Right kidney (tissue), 1 donor: ENCODE results near the gene ZNF792.
"Not testable (repeated sequence)": the region's sequence is repeated elsewhere in the genome, so short reads cannot be mapped to it uniquely, and the experiment has no call there.

ENCODE experiments used
- DNase-seq: peaks from one replicate; pipeline ENCODE4 v3.0.0-alpha.2; 2016

ZNF792 gene

DNA sequence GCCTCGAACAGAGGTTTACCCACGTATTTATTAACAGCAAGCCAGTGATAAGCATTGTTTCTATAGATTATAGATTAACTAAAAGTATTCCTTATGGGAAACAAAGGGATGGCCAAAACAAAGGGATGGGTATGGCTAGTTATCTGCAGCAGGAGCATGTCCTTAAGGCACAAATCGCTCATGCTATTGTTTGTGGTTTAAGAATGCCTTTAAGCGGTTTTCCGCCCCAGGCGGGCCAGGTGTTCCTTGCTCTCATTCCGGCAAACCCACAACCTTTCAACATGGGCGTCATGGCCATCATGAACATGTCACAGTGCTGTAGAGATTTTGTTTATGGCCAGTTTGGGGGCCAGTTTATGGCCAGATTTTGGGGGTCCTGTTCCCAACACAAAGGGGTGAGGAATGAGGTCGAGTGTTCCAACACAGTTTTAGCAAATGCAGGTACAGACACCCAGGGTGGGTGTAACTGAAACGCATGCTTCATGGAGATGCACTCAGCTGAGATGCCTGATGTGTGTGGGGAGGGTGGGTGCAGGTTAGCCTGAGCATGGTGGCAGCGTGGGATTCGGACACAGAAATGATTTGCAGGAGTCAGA is 6.3 kb upstream of the ZNF792 start:
- DNase-seq, result not testable (repeated sequence)

DNA sequence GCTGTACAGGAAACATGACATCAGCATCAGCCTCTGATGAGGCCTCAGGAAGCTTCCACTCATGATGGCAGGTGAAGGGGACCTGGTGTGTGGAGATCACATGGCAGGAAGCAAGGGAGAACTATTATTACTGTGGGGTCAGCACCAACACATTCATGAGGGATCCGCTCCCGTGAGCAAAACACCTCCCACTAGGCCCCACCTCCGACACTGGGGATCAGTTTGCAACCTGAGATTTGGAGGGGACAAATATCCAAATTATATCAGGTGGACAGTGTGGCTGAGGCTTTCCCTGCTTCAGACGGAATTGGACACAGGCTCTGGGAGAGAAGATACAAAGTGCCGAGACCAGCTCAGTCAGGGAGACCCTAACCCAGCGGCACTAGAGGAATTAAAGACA is 5.7 kb upstream of the ZNF792 start:
- DNase-seq, result no peak

DNA sequence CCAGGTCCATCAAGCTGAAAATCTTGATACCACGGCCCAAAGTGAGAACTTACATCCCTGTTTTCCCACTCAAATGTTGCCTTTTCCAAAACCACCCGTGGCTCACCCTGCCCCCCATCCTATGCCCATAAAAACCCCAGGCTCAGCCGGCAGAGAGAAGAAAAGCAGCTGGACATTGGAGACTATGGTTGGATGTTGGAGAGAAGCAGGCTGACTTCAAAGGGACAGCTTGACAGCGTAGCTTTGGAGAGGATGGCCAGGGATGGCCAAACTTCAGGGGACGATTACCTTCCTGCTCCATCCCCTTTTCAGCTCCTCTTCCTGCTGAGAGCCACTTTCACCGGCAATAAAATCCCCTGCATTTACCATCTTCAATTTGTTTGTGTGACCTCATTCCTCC is 3.5 kb upstream of the ZNF792 start:
- no peak for DNase-seq

DNA sequence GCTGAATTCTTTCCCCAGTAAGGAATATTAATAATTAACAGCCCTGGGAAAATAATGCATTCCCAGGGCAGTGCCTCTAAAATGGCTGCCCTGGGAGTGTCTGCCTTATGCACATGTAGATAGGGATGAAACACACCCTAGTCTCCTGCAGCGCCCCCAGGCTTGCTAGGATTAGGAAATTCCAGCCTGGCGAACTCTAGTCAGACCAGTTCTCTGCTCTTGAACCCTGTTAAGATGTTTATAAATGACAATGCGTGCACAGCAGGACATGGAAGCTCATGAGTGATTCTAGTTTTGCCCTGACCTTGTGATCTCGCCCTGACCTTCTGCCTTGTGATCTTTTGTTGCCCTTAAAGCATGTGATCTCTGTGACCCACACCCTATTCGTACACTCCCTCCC is 1.5 kb upstream of the ZNF792 start:
- not testable (repeated sequence) for DNase-seq

DNA sequence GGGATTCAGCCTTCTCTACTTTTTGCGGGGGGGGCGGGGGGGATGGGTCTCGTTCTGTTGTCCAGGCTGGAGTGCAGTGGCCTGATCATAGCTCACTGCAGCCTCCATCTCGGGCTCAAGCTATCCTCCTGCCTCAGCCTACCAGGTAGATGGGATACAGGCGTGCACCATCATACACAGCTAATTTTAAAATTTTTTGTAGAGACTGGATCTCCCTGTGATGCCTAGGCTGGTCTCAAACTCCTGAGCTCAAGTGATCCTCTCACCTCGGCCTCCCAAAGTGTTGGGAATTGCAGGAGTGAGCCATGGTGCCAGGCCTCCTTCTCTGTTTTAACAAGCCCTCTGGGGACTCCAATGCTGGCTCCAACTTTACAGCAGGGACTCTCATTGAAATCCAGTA is 569 bp upstream of the ZNF792 start:
- DNase-seq, result no peak

DNA sequence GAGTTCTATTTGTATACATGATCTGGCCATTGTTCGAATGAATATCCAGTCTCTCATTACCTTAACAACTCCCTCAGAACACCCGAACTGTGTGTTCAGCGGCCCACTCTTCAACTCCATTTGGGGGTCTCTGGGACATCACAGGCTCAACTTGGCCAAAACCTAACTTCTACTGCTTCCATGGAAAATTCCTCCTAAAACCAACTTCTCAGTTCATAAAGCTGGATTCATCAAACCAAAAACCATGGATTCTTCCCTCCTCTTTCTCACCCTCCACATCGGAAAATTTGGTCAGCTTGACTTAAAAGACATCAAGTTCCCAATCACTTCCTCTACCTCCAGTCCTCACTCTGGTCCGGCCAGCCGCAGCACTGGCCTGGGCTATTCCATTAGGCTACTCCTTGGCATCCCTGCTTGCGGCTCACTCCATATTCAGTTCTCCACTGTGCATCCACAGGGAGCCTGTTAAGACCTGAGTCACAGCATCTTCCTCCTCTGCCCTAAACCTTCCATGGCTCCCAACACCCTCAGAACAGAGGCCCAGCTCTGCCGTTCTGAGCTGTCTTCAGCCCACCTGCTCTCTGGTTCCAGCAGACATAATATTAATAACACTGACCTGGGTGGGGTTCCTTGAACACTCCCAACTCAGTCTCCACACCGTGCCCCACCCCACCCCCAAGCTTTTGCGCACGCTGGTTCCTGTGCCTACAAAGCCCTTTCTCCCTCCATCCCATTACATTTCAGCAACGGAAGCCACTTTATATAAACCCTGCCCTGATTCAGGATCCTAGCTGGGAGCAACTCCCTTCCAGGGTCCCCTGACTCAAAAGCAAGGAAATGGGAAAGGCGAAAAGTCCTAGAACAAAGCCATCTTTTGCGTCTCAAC is 1.1 kb downstream of the ZNF792 start:
- no peak for DNase-seq

DNA sequence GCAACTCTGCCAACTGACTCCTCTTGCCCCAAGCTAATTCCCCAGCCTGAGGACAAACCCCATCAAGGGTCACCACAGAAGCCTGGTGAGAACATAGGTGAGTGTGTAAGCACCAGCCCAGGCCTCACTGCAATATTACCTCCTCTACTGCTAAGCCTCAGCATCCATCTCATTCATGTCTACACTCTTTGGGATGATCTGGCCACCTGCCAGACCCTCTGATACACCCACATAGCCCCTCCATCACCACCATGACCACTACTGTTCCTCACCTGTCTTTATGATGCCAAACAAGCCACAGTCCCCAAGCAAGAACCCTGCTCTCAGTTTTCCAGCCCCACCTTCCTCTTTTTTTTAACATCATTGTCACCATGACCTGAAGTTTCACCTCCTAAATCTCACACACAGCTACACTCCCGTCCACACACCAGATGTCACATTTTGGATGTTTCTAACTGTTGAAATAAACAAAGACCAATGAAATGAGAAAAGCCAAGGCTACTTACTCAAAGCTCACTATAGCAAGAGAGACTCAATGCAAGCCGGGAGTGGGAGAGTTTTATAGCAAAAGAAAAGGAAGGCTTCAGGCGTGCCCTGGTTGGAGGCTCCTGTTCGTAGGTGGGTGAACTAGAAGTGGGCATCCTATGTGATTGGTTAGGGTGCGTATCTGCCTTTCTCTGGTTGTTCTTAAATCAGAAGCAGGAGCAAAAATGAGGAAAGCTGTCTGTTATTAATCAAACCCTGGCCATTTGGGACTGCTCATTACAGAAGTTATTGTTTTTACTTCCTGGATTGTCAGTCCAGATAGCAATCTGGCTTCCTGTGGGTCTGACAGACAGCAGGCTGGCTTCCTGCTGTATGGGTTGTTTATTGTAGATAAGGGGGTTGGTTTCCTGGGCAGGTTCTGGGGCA is 2.0 kb downstream of the ZNF792 start:
- no peak for DNase-seq

DNA sequence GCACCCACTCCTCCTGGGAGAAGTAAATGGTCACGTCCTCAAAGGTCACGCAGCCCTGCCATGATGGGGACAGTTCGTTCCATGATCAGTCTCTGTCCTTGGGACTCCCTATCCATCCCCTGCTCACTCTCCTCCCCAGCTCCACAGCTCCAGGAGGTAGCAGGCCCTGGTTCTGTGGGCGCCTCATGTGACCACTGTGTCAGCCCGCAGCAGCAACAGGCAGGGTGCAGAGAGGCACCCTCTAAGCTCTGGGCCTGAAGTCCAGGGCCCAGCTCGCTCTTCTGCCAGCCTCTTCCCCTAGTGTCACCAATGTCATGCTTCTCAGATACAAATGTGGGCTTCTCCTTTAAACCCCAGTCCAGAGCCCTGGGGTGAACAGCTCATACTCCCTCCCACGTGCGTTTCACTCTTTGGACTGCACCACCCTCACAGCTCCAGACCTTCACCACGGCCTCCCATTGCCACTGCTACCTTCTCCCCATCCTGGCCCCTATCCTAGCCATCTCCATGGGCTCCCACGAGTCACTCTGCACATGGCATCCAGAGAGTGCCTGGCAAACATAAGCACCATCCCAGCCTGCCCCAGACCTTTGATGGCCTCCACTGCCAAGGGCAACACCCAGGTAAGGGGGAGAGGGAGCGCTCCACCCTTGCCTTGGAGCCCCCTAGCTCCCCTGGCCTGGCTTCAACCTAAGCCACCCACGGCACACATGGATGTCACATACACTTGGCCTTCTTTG is 2.9 kb downstream of the ZNF792 start:
- DNase-seq, result no peak

DNA sequence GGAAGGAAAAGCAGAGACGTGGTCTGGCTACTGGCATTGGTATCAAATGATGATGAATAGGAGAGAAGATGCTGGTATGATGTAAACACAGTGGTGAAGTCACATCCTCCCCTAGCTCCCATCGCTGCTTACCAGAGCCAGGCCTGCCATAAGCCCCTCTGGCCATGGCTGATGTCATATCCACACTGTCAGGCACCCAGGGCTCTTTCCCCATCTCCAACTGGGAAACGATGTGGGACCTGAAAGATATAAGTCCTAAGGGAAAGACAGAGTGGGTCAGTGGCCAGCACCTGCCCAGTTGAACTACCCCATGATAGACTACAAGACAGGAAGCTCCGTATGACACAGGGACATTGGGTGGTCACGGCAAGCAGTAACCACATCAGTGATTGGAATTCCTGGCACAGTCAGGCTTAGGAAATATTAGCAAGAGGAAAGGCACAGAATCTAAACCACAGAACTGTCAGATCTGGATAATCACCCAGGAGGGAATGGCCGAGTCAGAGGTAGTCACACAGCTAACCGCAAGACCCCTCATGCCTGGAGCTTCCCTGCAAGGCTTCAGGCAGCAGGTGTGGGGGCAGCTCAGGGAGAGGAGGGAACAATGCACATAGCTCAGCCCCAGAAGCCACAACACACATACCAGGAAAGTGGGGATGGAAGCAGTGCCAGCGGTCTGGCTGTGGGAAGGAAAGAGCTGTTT is 3.8 kb downstream of the ZNF792 start:
- DNase-seq, result no peak

DNA sequence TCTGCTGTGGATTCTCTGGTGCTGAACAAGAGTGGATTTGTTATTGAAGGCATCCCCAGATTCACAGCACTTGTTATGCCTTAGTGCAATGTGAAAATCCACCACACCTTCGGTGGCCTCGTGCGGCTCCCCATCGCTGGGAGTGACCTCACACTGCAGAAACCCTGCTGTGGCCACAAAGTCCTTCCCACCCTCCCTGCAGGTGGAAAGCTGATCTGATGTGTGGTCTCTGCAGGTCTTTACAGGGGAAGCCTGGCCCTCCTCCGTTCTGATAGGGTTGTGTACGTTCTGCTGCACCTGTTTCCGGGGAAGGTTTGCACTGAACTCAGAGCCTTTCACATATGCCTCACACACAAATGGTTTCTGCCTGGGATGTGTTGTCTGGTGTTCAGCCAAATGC is 5.0 kb downstream of the ZNF792 start:
- DNase-seq, result no peak

DNA sequence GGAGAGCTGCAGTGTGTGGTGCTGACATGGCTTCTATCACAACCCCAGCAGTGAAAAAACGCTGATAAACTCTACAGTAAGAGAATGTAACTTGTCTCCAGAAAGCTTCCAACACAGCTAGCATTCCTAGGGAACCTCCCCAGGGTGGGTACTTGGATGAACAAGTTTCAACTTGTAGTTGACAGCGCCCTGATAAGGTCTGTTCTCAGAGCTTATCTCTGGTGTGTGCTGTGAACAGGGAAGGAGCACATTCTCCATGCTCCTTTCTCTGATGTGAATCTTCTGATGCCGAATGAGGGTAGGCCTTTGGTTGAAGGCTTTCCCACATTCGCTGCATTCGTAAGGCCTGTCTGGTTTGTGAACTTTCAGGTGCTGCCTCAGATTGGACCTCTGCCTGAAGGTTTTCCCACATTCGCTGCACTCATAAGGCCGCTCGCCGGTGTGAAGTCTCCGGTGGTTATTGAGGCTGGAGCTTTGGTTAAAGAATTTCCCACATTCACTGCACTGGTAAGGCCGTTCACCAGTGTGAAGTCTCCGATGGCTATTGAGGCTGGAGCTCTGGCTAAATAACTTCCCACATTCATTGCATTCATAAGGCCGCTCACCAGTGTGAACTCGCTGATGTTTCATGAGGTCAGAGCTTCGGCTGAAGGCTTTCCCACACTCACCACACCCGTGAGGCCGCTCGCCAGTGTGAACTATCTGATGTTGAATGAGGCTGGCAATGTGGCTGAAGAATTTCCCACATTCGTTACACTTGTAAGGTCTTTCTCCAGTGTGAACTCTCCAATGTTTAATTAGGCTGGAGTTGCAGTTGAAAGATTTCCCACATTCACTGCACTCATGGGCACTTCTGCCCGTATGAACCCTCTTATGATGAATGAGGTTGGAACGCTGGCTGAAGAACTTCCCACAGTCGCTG is 5.9 kb downstream of the ZNF792 start:
- no peak for DNase-seq

DNA sequence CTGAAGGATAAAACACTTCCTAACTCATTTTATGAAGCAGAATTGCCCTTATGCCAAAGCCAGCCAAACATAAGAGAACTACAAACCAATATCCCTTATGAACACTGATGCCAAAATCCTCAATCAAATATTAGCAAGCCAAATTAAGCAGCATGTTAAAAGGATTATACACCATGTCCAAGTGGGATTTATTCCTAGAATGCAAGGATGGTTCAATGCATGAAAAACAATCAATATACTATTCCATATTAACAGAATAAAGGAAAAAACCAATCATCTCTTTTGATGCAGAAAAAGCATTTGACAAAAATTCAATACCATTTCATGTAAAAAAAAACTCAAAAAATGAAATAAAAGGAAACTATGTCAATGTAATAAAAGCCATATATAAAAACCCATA is 10.9 kb downstream of the ZNF792 start:
- no peak for DNase-seq

DNA sequence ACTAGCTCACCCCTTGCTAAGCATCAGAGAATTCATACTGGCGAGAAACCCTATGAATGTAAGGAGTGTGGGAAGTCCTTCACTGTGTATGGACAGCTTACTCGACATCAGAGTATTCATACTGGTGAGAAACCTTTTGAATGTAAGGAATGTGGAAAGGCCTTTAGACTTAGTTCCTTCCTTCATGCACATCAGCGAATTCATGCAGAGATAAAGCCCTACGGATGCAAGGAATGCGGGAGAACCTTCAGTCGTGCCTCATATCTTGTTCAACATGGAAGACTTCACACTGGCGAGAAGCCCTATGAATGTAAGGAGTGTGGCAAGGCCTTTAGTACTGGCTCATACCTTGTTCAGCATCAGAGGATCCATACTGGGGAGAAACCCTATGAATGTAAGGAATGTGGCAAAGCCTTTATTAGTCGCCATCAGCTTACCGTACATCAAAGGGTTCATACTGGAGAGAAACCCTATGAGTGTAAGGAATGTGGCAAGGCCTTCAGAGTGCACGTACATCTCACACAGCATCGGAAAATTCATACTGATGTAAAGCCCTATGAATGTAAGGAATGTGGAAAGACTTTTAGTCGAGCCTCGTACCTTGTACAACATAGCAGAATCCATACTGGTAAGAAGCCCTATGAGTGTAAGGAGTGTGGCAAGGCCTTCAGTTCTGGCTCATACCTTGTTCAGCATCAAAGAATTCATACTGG is 20.0 kb downstream of the ZNF792 start:
- DNase-seq, result no peak

DNA sequence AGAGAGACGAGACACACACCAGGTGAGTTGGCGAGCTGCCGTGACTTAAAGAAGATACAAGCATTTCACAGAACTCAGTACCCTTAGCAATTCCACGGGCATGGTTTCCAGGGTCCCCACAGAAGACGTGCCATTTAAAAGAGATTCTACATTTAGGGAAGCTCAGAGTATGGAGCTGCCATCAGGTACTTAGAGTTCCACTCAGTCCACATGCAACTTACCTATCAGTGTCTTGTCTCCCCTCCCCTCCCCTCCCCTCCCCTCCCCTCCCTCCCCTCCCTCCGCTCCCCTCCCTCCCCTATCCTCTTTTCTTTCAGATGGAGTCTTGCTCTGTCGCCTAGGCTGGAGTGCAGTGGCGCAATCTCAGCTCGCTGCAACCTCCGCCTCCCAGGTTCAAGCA is 25.1 kb downstream of the ZNF792 start:
- DNase-seq, result no peak

DNA sequence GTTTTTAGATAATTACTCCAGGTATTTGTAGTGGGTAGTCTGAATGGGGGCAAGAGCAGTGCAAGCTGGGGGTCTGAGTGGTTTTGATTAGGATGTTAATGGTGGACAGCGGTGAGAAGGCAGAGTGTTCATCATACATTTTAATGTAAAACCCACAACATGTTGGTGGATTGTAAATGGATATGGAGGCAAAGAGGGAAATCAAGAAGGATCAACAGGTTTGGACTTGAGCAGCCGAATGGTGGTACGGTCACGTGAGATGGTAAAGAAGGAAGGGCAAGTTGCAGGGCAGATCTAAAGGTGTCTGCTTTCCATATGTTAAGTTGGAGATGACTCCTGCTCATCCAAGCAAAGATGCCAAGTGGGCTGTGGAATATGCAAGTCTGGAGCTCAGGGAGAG is 27.8 kb downstream of the ZNF792 start:
- DNase-seq, result no peak

DNA sequence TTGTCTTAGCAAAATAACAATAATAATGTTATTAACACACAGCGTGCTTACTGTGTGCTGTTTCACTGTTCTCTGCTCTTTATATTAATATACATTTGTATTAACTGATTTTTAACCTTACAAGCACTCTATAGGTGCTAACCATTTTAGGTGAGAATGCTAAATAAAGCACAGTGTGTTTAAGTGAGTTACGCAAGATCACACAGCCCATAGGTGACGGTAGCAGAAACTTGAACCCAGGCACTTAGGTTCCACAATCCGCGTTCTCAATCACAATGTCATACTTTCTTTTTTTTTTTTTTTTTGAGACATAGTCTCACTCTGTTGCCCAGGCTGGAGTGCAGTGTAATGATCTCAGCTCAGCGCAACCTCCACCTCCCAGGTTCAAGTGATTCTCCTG is 31.5 kb downstream of the ZNF792 start:
- DNase-seq, result no peak

DNA sequence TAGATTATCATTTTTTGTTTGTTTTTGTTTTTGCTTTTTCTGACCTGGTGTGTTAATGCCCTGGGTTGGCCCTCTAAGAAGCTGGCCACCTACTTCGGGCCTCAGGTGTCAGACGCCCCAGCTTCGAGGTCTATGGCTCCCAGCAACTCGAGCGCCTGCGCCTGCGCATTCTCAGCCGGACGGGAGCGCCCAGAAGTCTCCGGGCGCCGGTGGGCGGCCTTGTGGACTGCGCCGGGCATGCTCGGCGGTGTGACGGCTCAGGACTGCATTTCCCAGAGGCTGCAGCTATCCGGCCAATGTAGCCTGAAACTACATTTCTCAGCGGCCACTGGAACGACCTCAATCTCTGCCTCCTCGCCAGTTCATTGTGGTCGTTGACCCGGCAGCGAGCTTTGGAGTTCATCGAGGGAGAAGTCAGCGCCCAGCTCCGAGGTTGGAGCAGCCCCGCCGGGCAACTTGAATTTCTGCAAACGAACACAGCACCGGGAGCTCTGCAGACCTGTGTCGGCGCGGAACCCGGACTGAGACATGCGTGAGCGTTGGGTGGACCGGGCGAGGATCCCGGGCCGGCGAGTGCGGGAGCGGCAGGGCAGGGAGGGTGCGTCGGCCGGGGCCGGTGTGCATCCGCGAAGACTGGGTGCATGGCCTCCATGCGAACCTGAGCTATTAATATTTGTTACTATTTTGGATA is 37.2 kb downstream of the ZNF792 start, which contains the start of gene ZNF30:
Gene ZNF30 (plus strand): TSS at position 219 of the 691 bp plus-strand sequence. CDS start 3,045 bp downstream, outside the sequence.
- DNase-seq, result peak; percentile 81

DNA sequence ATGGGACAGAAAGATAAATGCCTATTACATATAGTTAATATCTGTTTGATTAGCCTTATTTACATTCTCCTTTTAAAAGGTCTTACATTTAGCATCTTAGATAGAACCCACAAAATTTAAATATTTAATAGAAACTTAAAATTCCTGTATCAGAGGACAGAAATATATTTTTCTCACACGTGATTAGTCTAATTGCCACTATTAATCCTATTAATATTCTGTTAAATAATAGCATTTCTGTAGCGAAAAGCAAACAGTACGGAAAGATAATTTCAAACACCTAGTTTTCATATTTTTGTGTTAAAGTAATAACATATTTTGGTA is 37.7 kb downstream of the ZNF792 start:
- no peak for DNase-seq

DNA sequence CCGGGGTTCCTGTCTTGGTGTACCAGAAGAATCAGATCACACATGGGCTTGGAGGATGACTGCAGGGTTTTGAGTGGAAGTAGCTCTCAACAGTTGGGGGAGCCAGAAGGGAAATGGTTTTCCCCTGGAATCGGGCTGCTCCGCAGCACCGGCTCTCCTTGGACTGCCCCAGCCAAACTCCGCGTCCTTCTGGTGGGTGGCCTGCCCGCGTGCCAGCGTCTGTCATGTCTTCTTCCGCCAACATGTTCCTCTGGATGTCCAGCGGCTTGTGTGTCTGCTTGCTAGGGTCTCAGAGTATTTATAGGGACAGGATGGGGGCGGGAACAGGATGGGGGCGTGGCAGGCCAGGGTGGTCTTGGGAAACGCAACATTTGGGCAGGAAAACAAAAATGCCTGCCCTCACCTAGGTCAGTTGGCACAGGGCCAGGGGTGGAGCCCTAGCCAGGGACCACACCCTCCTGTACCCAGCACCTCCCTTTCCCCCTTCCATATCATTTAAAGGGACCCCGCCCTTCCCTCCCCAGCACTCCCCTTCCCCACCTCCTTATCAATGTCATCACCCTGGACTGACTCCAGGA is 38.7 kb downstream of the ZNF792 start:
- DNase-seq, result no peak
